Measurements from ENCODE around the gene TDRD12.

The TDRD12 gene, protein sequence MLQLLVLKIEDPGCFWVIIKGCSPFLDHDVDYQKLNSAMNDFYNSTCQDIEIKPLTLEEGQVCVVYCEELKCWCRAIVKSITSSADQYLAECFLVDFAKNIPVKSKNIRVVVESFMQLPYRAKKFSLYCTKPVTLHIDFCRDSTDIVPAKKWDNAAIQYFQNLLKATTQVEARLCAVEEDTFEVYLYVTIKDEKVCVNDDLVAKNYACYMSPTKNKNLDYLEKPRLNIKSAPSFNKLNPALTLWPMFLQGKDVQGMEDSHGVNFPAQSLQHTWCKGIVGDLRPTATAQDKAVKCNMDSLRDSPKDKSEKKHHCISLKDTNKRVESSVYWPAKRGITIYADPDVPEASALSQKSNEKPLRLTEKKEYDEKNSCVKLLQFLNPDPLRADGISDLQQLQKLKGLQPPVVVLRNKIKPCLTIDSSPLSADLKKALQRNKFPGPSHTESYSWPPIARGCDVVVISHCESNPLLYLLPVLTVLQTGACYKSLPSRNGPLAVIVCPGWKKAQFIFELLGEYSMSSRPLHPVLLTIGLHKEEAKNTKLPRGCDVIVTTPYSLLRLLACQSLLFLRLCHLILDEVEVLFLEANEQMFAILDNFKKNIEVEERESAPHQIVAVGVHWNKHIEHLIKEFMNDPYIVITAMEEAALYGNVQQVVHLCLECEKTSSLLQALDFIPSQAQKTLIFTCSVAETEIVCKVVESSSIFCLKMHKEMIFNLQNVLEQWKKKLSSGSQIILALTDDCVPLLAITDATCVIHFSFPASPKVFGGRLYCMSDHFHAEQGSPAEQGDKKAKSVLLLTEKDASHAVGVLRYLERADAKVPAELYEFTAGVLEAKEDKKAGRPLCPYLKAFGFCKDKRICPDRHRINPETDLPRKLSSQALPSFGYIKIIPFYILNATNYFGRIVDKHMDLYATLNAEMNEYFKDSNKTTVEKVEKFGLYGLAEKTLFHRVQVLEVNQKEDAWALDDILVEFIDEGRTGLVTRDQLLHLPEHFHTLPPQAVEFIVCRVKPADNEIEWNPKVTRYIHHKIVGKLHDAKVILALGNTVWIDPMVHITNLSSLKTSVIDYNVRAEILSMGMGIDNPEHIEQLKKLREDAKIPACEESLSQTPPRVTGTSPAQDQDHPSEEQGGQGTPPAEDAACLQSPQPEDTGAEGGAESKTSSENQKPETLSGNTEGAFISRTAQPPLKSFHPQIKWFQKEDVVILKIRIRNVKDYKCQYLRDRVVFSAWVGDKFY (N-terminal part only)

GRCh38 chr19:32719611-32720059 is at the start of gene TDRD12:
Gene TDRD12 (plus strand): TSS chr19:32719767. CDS start chr19:32720073, 306 bp downstream.
- no peak for DNase-seq

DNA sequence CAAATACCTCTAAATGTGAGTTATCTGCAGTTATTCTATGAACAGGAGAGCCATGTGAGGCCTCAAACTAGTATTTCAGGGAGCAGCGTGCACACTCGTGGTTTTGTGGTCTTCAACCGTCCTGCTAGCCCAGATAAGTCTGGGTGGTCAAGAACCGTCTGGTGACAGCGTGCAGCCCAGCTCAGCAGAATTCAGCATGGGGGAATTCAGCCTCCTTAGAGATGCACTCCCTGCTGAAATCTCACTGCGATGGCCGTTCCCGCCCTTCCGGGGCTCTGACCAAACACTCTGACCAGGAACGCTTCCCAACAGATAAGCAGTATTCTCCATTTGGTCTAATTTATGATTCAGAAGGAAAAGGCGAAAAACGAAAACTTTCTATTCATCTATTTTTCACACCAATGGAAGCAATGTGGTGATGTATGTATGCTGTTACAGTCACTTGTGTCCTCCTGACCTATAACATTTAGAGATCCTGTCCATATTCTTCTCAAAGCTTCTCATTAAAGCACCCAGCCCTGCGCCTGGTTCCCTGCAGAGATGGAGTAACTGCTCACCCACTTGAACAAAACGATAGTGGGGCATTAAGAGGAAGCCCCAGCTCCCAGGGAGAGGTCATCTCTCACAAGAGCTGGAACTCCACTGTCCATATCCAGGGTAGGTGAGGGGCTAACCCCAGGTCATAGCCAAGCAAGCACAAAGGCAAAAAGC is 47.5 kb upstream of the TDRD12 start:
- no peak for DNase-seq

GRCh38 chr19:32672841-32673240 is 46.7 kb upstream of the TDRD12 start:
- DNase-seq: no peak

GRCh38 chr19:32673573-32673972 is 46.0 kb upstream of the TDRD12 start:
- DNase-seq: no peak

- DNase-seq: no peak
Observed at GRCh38 chr19:32674153-32674930, 45.2 kb upstream of the TDRD12 start.

- DNase-seq: peak; percentile 98
Observed at GRCh38 chr19:32674931-32675719, 44.4 kb upstream of the TDRD12 start, which contains the start of gene ANKRD27. Gene ANKRD27 (minus strand): TSS chr19:32675180. CDS start chr19:32659015, 16,165 bp downstream.

DNA sequence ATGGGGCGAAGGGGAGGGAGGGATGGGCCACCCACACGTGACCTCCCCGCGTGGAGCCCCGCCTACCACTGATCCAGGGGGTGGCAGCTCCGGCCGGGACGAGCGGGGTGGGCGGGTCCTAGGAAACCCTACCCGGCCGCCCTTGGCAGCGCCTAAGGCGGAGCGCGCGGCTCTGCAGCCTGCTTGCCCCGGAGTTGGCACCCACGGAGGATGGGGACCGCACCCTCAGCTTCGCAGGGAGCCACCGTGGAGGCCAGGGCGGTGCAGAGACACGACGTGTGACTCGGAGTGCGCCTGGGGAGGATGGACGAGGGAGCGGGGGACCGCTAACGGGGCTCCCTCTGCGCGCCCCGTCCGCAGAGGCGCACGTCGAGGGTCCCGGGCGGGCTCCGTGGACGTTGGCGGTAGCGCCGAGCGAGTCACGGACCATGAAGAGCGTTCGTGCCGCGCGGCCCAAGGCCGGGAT is 43.8 kb upstream of the TDRD12 start, which contains the start of gene RGS9BP:
Gene RGS9BP, plus strand, starts transcription at position 129 of the 466 bp plus-strand sequence. CDS start 416 bp downstream, outside the sequence.
- DNase-seq: peak; percentile 66

- no peak for DNase-seq
Observed at GRCh38 chr19:32676186-32676894, 43.2 kb upstream of the TDRD12 start.

DNA sequence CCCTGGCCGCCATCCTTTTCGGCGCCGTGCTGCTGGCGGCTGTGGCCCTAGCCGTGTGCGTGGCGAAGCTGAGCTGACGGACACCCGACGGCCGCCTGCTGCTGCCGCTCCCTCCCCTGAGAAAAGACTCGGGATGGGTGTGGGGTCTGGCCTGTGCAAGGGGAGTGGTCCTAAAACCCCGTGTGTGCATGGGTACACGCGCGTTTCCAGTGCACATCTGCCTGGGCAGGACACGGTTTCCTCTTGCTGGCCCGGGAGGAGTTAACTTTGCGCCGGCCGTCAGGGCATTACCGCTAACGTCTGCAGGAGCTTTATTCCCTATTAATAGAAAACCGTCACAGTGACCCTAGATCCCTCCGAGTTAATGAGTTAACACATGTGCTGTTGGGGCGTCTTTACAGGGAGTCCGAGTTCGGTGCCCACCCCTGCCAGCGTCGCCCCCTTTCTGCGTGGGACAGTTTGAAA is 42.6 kb upstream of the TDRD12 start:
- no peak for DNase-seq

- no peak for DNase-seq
Observed at GRCh38 chr19:32677657-32678056, 41.9 kb upstream of the TDRD12 start.

GRCh38 chr19:32680986-32681385 is 38.6 kb upstream of the TDRD12 start:
- DNase-seq: no peak

DNA sequence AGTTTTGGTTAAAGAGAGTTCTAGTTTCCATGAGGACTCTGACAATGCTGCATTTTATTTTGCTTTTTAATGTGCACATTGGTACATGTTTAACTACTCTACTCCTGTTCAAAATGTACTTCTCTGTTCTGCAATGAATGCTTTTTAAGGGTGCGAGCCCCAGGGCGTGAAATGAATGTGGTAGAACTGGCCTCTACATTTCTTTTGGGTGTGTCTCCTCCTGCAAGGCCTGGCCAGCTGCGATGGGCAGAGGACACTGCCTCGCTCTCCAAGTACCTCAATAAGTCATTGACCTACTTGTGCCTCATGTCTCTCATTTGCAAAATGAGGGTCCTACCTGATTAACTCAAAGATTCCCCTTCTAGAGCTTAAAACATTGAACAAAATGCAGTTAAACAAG is 37.2 kb upstream of the TDRD12 start:
- no peak for DNase-seq

DNA sequence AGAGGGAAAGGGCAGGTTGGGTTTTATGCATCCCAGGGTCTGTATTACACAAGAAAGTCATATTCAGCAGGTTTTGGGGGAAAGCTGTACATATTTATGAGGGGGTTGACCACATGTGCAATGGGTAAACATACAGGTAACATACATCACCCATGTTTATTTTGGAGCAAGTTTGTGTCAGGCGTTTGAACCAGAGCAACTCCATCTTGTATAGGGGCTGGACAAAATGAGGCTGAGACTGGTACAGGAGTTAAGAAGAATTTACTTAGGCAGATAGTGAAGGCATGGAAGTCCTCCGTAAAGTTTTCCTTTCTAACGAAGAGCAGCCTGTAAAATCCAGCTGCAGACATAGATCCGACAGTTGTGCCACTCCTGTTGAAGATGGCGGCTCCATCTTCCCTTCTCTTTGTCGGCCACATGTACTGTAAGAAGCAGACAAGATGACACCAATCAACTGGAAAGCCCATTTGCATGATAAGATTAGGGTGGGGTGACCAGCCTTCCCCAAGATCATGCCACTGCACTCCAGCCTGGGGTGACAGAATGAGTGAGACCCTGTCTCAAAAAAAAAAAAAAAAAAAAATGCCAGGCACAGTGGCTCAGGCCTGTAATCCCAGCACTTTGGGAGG is 32.6 kb upstream of the TDRD12 start:
- DNase-seq: no peak

DNA sequence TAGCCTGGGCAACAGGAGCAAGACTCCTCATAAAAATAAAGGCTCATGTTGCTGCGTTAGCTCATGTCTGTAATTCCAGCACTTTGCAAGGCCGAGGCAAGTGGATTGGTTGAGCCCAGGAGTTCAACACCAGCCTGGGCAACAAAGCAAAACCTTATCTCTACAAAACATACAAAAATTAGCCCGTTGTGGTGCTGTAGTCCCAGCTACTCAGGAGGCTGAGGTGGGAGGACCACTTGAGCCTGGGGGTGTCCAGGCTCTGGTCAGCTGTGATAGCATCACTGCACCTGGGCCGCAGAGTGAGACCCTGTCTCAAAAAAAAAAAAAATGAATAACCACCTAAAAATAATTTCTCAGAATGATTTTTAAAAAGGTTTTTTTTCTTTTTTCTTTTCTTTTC is 31.9 kb upstream of the TDRD12 start:
- no peak for DNase-seq

- no peak for DNase-seq
Observed at GRCh38 chr19:32688311-32688710, 31.3 kb upstream of the TDRD12 start.

- peak; percentile 79 for DNase-seq
Observed at GRCh38 chr19:32691291-32691951, 28.1 kb upstream of the TDRD12 start, which contains the start of gene NUDT19. Gene NUDT19 (plus strand): TSS chr19:32691821. CDS start chr19:32691961, 140 bp downstream.

DNA sequence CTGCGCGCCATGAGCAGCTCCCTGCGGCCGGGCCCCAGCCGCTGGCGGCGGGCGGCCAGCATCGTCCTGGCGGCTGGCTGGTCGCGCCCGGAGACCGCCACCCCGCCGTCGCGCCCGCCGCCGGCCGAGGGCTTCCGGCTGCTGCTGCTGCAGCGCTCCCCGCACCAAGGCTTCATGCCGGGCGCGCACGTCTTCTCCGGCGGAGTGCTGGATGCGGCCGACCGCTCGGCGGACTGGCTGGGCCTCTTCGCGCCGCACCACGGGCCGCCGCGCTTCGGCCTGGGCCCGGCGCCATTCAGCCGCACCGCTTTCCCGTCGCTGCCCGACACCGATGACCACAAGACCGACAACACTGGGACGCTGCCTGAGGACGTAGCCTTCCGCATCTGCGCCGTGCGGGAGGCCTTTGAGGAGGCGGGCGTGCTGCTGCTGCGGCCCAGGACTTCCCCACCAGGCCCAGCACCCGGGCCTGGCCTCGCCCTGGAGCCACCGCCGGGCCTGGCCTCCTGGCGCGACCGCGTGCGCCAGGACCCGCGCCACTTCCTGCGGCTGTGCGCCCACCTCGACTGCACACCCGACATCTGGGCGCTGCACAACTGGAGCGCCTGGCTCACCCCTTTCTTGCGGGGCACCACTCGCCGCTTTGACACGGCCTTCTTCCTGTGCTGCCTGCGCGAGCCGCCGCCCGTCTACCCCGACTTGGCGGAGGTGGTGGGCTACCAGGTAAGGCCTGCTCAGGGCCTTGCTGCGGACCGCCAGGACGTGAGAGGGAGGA is 27.4 kb upstream of the TDRD12 start:
- peak; percentile 70 for DNase-seq

- DNase-seq: no peak
Observed at GRCh38 chr19:32692727-32693061, 26.9 kb upstream of the TDRD12 start.
